ENCODE measurements around the gene SVIL. TPM values are rescaled to one million over a fixed set of nuclear protein-coding genes. Genes with fewer than 3 reads are reported as not detected.
"Not testable (repeated sequence)": the region's sequence is repeated elsewhere in the genome, so short reads cannot be mapped to it uniquely, and the experiment has no call there.

SVIL gene
- total RNA-seq, 1 experiment from 2014 or later, result 0.94 TPM

DNA sequence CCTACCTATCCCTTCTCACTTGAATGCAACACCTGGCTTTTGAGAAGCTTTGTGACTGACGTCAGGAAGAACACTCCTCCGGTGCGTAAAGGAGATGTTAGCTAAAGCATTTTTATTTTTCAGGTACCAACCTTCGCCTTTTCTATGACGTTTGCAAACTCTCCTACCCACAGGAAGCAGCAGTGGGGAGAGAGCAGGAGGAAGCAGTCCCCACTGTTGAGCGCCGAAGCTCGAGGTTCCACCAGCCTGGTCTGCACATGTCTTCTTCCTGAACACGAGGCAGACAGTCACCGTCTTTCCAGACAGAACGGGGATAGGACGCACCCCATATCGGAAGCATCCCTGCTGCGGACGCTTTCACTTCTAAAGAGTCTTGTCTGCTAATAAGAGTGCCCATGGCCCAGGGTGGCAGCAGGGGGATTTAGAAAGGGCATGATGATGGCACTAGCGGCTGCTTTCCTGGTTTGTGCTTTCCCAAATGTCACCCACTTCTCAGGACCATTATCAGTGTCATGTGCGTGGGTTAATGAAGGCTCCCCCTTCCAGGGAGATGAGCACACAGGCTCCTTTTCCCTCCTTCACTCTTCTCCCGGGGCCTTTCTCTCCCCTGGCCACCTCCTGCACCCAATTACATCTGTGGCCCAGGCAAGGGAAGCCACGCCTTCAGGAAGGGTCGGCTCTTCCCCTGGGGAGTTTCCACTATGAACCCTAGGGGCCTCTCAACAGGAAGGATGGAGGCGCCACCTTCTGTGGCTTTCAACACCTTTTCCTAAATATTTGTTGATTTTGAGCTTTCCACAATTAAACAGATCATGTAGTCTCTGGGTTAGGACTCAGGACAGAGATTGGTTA is 147.5 kb downstream of the SVIL start:
- not testable (repeated sequence) for DNase-seq (ENCODE audit: low read depth)

DNA sequence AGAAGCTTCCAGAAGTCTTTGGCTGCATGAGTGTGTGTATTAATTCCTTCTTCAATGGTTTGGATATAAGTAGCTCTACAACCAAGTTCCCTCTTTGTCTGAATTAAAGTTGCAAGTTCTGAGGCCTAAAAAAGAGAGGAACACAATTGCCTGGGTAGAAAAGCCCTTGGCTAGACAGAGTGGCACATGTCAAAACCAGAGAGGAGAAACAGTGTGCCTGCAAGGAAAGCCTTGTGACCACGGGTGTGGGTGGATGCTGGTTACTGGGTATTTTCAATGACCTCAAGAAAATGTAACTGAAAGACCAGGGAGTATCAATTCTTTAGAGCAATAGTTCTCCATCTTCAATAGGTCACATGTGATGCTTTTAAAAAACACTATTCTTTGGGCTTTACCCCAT is 148.3 kb downstream of the SVIL start:
- DNase-seq (ENCODE audit: low read depth), result no peak

- DNase-seq (ENCODE audit: low read depth), result not testable (repeated sequence)
These were observed 150.1 kb downstream of the SVIL start for GRCh38 chr10:29484677-29485076.

DNA sequence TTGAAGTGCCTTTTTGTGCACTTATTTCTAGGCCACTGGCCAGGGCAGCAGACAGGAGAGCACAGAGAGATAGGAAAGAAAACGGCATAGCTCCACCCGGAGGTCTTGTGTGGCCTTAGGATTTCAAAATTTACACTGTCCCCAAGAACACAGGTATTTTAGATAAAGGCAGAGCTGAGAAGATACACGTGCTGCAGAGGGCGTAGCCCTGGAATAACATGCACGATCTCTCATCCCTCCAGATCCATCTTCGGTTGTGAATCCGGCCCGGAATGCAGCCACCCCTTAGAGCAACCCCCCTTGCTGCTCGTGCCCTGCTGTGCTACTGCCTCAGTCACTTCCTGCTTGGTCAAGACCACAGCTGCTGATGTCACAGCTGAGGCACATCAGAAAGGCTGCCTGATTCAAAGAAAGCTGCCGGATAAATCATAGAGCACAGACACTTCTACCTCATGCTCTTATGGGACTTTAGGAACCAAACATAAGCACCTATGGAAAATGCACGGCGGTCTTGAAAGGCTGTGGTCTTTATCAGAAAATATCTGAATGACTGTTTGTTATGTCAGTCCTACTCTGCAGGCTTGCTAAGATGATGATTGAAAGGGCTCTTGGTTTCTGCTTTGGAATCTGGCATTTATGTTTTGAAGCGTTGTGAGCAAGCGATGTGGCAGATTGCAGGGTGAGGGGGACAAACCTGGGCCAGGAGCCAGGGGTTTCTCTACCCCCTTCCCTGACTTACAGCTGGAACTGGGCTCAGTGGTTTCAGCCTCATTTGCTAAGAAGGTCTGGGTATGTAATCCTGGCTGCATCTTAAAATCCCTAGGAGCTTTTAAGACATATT is 152.0 kb downstream of the SVIL start:
- DNase-seq (ENCODE audit: low read depth), result peak; percentile 37

DNA sequence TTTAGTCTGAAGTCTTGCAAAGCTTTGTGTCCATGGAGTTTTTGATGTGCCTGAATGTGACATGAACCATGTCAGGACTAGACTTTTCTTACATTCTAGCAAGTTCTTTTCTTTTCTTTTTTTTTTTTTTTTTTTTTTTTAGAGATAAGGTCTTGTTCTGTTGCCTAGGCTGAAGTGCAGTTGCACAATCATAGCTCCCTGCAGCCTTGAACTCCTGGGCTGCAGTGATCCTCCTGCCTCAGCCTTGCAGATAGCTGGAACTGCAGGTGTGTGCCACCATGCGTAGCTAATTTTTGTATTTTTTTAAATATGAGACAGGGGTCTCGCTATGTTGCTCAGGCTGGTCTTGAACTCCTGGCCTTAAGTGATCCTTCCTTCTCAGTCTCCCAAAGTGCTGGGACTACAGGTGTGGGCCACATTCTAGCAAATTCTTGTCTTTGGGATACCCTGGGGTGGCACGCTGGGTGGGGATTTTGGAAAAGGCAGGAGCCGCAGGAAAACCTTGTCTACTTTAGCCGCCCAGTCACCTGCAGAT is 152.8 kb downstream of the SVIL start:
- no peak for DNase-seq (ENCODE audit: low read depth)

DNA sequence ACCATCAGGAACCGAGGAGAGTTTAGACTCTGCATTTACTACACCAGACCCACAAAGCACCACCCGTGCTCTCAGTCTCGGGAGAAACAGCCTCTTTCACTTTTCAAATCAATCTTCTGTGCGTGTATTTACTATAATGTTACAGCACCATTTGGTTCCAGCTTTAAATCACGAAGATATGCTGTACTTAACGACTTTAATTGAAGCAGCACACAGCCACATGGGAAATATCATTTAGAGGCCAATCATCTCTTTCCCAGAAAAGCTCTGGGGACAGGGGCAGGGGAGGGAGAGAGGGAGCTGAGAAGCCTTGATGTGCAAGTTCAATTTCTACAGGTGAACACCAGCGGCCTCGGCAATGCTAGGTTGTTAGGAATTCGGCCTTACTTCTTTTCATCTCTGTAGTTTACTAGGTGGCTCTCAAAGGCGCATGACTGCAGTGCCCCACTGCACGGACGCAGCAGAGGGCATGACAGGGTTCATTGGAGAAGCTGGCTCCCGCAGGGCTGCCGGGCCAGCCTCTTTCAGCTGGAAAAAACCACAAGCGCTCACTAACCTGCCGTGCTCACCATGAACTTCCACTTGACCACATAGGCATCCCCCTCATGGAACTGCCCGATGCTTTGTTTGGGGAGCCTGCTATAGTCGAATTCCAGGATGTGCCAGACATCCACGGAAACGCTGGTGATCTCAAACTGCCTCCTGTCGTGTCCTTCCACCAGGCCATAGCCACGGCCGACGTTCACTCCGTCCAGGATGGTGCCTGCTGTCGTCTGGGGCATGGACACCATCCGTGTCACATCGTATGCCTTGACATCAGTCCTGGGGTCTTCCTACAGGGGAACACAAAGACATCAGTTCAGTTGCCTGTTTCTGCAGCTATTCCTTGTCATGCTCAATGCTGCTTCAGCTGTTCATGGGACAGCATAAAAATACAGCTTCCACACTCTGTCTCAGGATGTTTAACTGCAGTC is 154.5 kb downstream of the SVIL start:
- no peak for DNase-seq (ENCODE audit: low read depth)

- DNase-seq (ENCODE audit: low read depth), result peak; percentile 67
These were observed 155.5 kb downstream of the SVIL start for GRCh38 chr10:29479081-29479925.

DNA sequence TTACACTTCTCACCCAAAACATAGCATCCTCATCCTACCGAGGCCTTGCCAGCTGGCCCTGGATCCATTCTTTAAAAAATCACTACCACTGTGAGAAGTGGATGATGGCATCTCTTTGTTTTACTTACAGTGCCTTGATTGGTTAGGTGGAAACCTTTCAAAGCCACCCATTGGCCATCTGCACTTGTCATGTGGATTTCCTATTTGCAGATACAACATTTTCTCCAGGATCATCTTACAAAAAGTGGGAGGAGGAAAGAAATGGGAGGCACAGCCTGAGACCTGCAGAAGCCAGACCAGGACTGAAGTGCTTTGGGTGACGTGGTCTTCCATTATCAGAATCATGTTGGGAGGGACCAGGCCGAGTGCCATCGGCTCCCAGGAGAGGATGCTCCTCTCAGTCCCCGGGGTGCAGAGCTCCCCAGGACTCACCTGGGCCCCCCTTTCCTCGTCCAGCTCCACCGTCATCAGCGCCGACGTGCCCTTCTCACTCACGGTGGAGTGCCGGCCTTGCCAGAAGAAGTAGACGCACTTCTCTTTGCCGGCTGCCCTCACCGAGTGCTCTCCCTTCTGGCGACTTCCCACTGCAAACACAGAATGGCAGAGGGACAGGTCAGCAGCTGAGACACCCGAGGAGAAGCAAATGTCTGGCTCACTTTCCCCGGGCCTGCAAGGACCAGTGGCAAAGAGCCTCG is 161.2 kb downstream of the SVIL start:
- DNase-seq (ENCODE audit: low read depth), result no peak

GRCh38 chr10:29473087-29473356 is 161.7 kb downstream of the SVIL start:
- DNase-seq (ENCODE audit: low read depth), result no peak

GRCh38 chr10:29472301-29473086 is 162.3 kb downstream of the SVIL start:
- no peak for DNase-seq (ENCODE audit: low read depth)

DNA sequence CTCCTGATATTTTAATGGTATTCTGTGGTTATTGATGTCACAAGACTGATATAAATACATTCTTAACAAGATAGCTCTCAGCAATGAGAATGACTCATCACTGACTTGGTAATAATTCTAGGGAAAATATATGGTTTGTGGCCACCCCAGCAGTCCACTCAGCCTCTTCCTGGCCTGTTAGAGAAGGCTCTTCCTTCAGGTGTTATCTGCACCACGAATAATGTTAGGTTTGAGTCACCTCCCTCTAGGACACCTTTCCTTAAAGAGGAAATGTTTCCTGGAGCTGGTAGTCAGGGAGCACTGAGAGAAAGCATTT is 163.3 kb downstream of the SVIL start:
- DNase-seq (ENCODE audit: low read depth), result peak; percentile 79

DNA sequence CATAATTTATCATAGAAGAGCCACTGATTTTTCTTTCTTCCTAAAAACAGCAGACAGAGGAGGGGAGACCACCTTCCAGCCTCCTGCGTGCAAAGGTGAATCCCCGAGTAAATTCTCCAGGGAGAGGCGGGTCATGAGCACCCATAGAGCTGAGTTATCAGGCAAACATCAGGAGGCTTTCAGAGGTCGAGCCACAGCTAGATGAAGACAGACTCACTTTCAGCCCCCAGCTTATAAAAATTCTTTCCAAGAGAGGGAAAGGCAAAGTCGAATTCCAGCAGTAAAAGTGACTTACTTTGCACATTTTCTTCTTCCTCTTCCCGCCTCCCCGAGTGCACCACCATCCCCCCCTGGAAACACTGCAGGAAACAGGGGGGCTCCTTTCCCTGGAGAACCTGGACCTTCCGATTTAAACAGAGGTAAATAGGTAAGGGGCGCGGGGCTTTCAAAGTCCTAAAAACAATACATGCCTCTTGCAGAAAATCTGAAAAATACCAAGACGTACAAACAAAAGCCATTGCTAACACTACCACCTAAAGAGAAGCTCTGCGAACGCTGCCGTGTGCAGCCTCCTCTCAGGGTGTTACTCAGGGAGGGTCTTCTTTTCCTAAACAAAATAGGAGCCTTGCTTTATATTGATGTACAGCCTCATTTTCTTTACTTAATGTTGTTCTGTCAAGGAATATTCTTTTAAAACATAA is 163.8 kb downstream of the SVIL start:
- peak; percentile 36 for DNase-seq (ENCODE audit: low read depth)

DNA sequence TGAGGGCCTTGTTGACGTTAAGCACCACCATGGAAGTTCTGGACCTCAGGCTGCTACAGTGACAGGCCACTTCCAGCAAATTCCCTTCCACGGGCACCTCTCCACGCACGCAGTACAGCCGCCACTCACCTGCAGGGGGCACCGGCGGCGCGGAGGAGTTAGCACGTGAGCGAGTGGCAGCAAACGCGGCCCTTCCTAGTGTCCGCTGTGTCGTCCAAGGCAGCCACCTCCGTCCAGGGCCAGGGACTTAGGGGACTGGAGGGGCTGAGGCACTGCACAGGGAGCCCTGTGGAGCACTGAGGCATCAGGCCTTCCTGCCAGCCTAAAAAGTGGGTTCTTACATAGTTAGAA is 164.4 kb downstream of the SVIL start:
- no peak for DNase-seq (ENCODE audit: low read depth)

GRCh38 chr10:29469481-29470354 is 165.1 kb downstream of the SVIL start:
- DNase-seq (ENCODE audit: low read depth), result no peak

- DNase-seq (ENCODE audit: low read depth), result no peak
These were observed 169.4 kb downstream of the SVIL start for GRCh38 chr10:29465384-29465783.

DNA sequence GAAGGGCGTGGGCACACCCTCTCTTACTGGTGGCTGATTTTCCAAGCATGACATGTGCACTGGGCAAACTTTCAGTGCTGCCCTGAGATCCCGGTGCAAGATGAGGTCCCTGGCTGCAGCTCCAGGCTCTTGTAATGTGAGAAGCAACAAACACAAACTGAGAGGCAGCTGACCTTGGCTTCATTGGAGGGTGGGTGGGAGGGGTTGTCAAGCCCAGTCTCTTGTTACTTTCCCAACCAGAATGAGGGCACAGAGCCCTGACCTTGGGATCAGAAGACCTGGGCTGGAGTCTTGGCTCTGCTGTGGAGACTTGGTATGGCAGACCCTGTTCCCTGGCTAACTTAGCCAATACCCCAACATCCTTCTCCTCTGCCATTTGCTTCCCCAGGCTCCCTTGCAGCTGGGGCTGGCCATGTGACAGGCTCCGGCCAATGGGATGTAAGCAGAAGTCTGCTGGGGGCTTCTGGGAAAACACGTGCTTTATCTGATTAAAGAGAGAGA is 170.1 kb downstream of the SVIL start:
- not testable (repeated sequence) for DNase-seq (ENCODE audit: low read depth)

GRCh38 chr10:29461042-29461441 is 173.7 kb downstream of the SVIL start:
- no peak for DNase-seq (ENCODE audit: low read depth)

DNA sequence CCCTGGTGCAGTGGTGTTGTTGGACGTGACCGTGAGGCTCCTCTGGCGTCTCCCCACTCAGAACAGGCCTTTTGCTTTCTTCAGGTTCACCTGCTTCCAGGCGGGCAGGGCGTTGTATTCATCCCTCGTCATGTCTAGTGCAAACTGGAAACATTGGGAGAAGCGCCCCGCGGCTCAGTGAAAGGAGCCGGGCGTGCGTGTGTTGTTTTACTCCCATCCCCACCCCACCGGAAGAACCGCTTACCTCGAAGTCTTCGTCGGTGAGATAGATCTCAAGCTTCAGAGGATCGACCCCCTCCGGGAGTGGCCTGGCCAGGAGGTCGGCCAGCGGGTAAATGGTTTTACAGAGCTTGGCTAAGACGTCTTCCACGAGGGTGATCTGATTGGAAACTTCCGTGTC is 176.6 kb downstream of the SVIL start:
- DNase-seq (ENCODE audit: low read depth), result not testable (repeated sequence)

All from M059J (cell line).